SK-N-SH treated with all-trans-retinoic acid at 6 μM for 48 hours (cell line): ENCODE results near the gene RADIL.

ENCODE experiments used
- ATAC-seq: fragments of 200-7000 bp; cut with Tn5 transposase; 3 replicates; pipeline ENCODE4 v1.9.1; 2020; ENCODE audit warnings: mild to moderate bottlenecking, moderate library complexity
- ARNTL ChIP-seq: fragments of 450-650 bp; formaldehyde crosslinking; IDR thresholded peaks from 2 replicates; pipeline ENCODE4 v1.5.0; 2020; ENCODE audit warnings: low read depth, mild to moderate bottlenecking, moderate library complexity, borderline replicate concordance
- ISL1 ChIP-seq: fragments of 250-450 bp; sonication (Bioruptor Pico); IDR thresholded peaks from 2 replicates; pipeline ENCODE4 v2.1.2; 2022; ENCODE audit warnings: mild to moderate bottlenecking, moderate library complexity
- OSR1 ChIP-seq: fragments of 250-450 bp; sonication (Bioruptor Pico); IDR thresholded peaks from 2 replicates; pipeline ENCODE4 v1.8.0; 2022; ENCODE audit warnings: moderate library complexity, mild to moderate bottlenecking, inconsistent platforms
- PPARA ChIP-seq: fragments of 250-450 bp; sonication (Bioruptor Pico); IDR thresholded peaks from 2 replicates; pipeline ENCODE4 v1.5.0; 2020; ENCODE audit warnings: mild to moderate bottlenecking, borderline replicate concordance
- RARB ChIP-seq: fragments of 250-450 bp; sonication (Bioruptor Pico); IDR thresholded peaks from 2 replicates; pipeline ENCODE4 v1.8.0; 2021; ENCODE audit warnings: mild to moderate bottlenecking, moderate library complexity
- TCF4 ChIP-seq: fragments of 250-450 bp; sonication (Bioruptor Pico); IDR thresholded peaks from 2 replicates; pipeline ENCODE4 v1.8.0; 2021; ENCODE audit warnings: mild to moderate bottlenecking, moderate library complexity, borderline replicate concordance
- TOX ChIP-seq: fragments of 250-450 bp; sonication (Bioruptor Pico); IDR thresholded peaks from 2 replicates; pipeline ENCODE4 v1.8.0; 2021; ENCODE audit warnings: mild to moderate bottlenecking, moderate library complexity, borderline replicate concordance
- ZC3H10 ChIP-seq: fragments of 250-450 bp; sonication (Bioruptor Pico); IDR thresholded peaks from 2 replicates; pipeline ENCODE4 v1.5.1; 2021; ENCODE audit warnings: mild to moderate bottlenecking, moderate library complexity
- ZFP3 ChIP-seq: fragments of 250-450 bp; sonication (Bioruptor Pico); IDR thresholded peaks from 2 replicates; pipeline ENCODE4 v1.5.0; 2020; ENCODE audit warnings: mild to moderate bottlenecking, moderate library complexity
- ZNF565 ChIP-seq: fragments of 450-650 bp; formaldehyde crosslinking; conservative IDR thresholded peaks from 2 replicates; pipeline ENCODE4 v1.5.0; 2020; ENCODE audit warnings: low read depth, mild to moderate bottlenecking, moderate library complexity
- ZNF70 ChIP-seq: fragments of 450-650 bp; formaldehyde crosslinking; IDR thresholded peaks from 2 replicates; pipeline ENCODE4 v1.5.0; 2020; ENCODE audit warnings: mild to moderate bottlenecking, moderate library complexity
- ZNF8 ChIP-seq: fragments of 450-650 bp; formaldehyde crosslinking; IDR thresholded peaks from 2 replicates; pipeline ENCODE4 v1.5.0; 2020; ENCODE audit warnings: mild to moderate bottlenecking, moderate library complexity
- TF ChIP-seq, protein P1 (sequence below): fragments of 250-450 bp; sonication (Bioruptor Pico); IDR thresholded peaks from 2 replicates; pipeline ENCODE4 v1.8.0; 2020; ENCODE audit warnings: mild to moderate bottlenecking, moderate library complexity, borderline replicate concordance
- TF ChIP-seq, protein P2 (sequence below): fragments of 250-450 bp; sonication (Bioruptor Pico); IDR thresholded peaks from 2 replicates; pipeline ENCODE4 v1.5.1; 2020; ENCODE audit warnings: low read depth, mild to moderate bottlenecking, moderate library complexity
- TF ChIP-seq, protein P3 (sequence below): fragments of 250-450 bp; sonication (Bioruptor Pico); IDR thresholded peaks from 2 replicates; pipeline ENCODE4 v1.8.0; 2021; ENCODE audit warnings: low read depth, mild to moderate bottlenecking, moderate library complexity, borderline replicate concordance
- TF ChIP-seq, protein P4 (sequence below): fragments of 250-450 bp; sonication (Bioruptor Pico); IDR thresholded peaks from 2 replicates; pipeline ENCODE4 v1.5.0; 2020; ENCODE audit warnings: mild to moderate bottlenecking, moderate library complexity

RADIL gene

DNA sequence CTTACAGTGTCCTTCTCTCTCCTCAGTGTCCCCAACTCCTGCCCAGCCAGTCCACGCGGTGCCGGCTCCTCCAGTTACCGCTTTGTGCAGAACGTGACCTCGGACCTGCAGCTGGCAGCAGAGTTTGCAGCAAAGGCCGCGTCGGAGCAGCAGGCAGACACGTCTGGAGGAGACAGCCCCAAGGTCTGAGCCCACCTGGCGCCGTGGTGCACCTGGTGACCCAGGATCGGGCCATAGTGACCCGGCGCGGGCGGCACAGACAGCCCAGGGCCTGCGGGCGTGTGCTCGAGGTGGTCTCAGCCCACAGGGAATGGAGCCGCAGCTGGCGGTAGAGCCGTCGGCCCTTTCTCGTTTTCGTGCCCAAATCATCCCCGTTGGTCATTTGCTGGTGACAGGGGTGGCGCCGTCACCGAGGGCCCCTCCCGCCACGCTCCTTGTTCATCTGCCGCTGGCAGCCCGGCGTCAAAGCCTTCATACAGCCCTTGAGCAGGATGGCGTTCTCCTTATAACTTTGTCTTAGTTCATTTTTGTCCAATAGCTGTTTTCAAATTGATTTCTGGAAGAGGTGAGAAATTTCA, 129.0 kb downstream of the RADIL start:
- no peak for ATAC-seq
- TF ChIP-seq ZNF565 (CRISPR knock-in tag) (no peak), PPARA (CRISPR knock-in tag) (no peak), ZFP3 (CRISPR knock-in tag) (no peak), ARNTL (no peak), ZNF70 (CRISPR knock-in tag) (no peak), OSR1 (CRISPR knock-in tag) (no peak), ZNF8 (no peak)
- TF ChIP-seq, protein P1, sequence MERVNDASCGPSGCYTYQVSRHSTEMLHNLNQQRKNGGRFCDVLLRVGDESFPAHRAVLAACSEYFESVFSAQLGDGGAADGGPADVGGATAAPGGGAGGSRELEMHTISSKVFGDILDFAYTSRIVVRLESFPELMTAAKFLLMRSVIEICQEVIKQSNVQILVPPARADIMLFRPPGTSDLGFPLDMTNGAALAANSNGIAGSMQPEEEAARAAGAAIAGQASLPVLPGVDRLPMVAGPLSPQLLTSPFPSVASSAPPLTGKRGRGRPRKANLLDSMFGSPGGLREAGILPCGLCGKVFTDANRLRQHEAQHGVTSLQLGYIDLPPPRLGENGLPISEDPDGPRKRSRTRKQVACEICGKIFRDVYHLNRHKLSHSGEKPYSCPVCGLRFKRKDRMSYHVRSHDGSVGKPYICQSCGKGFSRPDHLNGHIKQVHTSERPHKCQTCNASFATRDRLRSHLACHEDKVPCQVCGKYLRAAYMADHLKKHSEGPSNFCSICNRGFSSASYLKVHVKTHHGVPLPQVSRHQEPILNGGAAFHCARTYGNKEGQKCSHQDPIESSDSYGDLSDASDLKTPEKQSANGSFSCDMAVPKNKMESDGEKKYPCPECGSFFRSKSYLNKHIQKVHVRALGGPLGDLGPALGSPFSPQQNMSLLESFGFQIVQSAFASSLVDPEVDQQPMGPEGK, result no peak
- TF ChIP-seq, protein P2, sequence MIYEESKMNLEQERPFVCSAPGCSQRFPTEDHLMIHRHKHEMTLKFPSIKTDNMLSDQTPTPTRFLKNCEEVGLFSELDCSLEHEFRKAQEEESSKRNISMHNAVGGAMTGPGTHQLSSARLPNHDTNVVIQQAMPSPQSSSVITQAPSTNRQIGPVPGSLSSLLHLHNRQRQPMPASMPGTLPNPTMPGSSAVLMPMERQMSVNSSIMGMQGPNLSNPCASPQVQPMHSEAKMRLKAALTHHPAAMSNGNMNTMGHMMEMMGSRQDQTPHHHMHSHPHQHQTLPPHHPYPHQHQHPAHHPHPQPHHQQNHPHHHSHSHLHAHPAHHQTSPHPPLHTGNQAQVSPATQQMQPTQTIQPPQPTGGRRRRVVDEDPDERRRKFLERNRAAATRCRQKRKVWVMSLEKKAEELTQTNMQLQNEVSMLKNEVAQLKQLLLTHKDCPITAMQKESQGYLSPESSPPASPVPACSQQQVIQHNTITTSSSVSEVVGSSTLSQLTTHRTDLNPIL (CRISPR knock-in tag), result no peak
- TF ChIP-seq, protein P3, sequence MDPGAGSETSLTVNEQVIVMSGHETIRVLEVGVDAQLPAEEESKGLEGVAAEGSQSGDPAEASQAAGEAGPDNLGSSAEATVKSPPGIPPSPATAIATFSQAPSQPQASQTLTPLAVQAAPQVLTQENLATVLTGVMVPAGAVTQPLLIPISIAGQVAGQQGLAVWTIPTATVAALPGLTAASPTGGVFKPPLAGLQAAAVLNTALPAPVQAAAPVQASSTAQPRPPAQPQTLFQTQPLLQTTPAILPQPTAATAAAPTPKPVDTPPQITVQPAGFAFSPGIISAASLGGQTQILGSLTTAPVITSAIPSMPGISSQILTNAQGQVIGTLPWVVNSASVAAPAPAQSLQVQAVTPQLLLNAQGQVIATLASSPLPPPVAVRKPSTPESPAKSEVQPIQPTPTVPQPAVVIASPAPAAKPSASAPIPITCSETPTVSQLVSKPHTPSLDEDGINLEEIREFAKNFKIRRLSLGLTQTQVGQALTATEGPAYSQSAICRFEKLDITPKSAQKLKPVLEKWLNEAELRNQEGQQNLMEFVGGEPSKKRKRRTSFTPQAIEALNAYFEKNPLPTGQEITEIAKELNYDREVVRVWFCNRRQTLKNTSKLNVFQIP (CRISPR knock-in tag), result no peak

DNA sequence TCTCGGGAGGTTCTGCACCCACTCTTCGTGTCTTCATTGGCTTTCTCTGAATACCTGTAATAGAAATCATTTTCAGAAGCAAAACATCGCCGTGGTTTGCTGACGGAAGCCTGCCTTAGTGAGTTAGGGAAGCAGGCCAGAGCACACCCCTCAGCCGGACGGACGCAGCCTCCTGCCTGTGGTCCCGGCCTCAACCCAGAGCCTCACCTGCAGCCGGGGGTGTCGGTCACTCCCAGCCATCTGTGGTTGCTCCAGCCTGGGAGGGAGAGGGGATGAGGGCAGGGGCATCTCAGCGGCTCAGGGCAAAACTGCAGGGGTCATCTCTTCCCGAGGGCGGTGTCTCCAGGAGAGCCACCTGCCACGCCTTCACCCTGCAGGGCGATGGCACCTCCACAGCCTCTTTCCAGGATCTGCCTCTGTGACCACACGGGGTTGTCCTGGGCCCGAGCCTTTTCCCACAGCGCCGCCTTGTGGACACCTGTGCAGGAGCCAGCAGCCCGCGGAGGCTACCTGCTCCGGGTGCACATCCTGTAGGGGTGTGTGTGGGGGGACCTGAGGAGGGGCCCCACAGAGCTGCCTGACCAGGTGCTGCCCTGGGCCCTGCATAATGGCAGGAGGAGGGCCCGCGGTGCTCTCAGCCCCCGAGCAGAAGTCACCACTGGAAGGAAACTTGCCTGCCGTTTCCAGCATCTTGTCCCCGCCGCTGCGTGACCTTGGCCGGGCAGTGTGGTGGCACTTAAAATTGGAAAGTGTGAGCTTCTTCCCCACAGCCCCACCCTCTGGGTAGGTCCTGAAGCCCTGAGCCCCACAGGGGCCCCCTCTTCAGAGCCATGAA, 129.7 kb downstream of the RADIL start:
- no peak for TF ChIP-seq TCF4 (CRISPR knock-in tag)
- TF ChIP-seq, protein P1, result no peak
- TF ChIP-seq, protein P2 (CRISPR knock-in tag), result no peak
- TF ChIP-seq, all 23 proteins: peak for 0
- peak; percentile 96 for ATAC-seq

DNA sequence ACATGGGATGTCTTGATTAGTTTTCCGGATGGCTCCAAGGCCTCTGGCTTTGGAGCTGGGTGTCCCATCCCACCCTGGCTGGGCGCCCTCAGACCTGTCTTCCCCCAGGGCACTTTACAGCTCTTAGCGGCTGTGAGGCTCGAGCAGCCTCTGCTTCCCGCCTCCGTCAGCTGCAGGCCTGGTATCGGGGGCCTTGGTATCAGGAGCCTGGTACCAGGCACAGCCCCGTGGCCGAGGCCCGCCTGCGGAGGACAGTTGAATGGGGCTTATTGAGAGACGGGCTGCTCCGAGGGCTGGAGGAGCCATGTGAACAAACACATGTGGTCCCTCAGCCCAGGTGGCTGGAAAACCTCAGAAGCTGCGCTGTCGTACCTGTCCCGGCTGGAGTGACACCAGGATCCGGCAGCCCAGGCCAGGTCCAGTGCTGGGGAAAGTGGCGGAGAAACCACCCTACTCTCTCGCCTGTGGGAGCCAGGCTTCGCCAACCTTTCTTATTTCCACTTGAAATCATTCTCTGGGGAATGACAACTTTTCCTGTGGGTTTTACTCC, 132.0 kb downstream of the RADIL start:
- ATAC-seq, result no peak
- TF ChIP-seq ISL1 (CRISPR knock-in tag), result no peak
- TF ChIP-seq, protein P2 (CRISPR knock-in tag), result no peak
- no peak for TF ChIP-seq ZNF565 (CRISPR knock-in tag)
- TF ChIP-seq, protein P4, sequence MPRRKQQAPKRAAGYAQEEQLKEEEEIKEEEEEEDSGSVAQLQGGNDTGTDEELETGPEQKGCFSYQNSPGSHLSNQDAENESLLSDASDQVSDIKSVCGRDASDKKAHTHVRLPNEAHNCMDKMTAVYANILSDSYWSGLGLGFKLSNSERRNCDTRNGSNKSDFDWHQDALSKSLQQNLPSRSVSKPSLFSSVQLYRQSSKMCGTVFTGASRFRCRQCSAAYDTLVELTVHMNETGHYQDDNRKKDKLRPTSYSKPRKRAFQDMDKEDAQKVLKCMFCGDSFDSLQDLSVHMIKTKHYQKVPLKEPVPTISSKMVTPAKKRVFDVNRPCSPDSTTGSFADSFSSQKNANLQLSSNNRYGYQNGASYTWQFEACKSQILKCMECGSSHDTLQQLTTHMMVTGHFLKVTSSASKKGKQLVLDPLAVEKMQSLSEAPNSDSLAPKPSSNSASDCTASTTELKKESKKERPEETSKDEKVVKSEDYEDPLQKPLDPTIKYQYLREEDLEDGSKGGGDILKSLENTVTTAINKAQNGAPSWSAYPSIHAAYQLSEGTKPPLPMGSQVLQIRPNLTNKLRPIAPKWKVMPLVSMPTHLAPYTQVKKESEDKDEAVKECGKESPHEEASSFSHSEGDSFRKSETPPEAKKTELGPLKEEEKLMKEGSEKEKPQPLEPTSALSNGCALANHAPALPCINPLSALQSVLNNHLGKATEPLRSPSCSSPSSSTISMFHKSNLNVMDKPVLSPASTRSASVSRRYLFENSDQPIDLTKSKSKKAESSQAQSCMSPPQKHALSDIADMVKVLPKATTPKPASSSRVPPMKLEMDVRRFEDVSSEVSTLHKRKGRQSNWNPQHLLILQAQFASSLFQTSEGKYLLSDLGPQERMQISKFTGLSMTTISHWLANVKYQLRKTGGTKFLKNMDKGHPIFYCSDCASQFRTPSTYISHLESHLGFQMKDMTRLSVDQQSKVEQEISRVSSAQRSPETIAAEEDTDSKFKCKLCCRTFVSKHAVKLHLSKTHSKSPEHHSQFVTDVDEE (CRISPR knock-in tag), result no peak
- no peak for TF ChIP-seq ARNTL
- TF ChIP-seq TCF4 (CRISPR knock-in tag), result no peak
- no peak for TF ChIP-seq TOX (CRISPR knock-in tag)
- TF ChIP-seq RARB (CRISPR knock-in tag), result no peak
- TF ChIP-seq OSR1 (CRISPR knock-in tag), result no peak
- no peak for TF ChIP-seq ZC3H10 (CRISPR knock-in tag)
